ENCODE data around the gene KDM4C.

KDM4C gene

GRCh38 chr9:6922124-6922676 is 164.4 kb downstream of the KDM4C start:
- CTCF ChIA-PET: no interaction called here
- POLR2A ChIA-PET: no interaction called here
- no peak for DNase-seq (ENCODE audit: low read depth, low spot score)
- no peak overlapping the region for H3K4me3 ChIP-seq (ENCODE audit: low read depth, low read length)
- no peak for TF ChIP-seq CTCF (IDR thresholded peaks at IDR 0.05; ENCODE audit: insufficient read depth, low read length, missing control alignments)

- ChIA-PET CTCF (no interaction called here), POLR2A (no interaction called here)
- H3K4me3 ChIP-seq (ENCODE audit: low read depth, low read length): no peak overlapping the region
- no peak for TF ChIP-seq CTCF (IDR thresholded peaks at IDR 0.05; ENCODE audit: insufficient read depth, low read length, missing control alignments)
- DNase-seq (ENCODE audit: low read depth, low spot score): no peak
These were observed 164.9 kb downstream of the KDM4C start for GRCh38 chr9:6922680-6923079.

GRCh38 chr9:6923086-6923485 is 165.3 kb downstream of the KDM4C start:
- no peak for DNase-seq (ENCODE audit: low read depth, low spot score)
- H3K4me3 ChIP-seq (ENCODE audit: low read depth, low read length): no peak overlapping the region
- CTCF ChIA-PET: no interaction called here
- no peak for TF ChIP-seq CTCF (IDR thresholded peaks at IDR 0.05; ENCODE audit: insufficient read depth, low read length, missing control alignments)
- POLR2A ChIA-PET: no interaction called here

- no peak overlapping the region for H3K4me3 ChIP-seq (ENCODE audit: low read depth, low read length)
- POLR2A ChIA-PET: no interaction called here
These were observed 166.4 kb downstream of the KDM4C start for GRCh38 chr9:6924149-6924548.

GRCh38 chr9:6924988-6925563 is 167.3 kb downstream of the KDM4C start:
- POLR2A ChIA-PET: no interaction called here
- H3K4me3 ChIP-seq (ENCODE audit: low read depth, low read length): no peak overlapping the region
- TF ChIP-seq CTCF (IDR thresholded peaks at IDR 0.05; ENCODE audit: insufficient read depth, low read length, missing control alignments): no peak
- DNase-seq (ENCODE audit: low read depth, low spot score): no peak
- CTCF ChIA-PET: interaction anchor here (1.4 kb wide), 1 partner anchor 98 kb away, joined by 4 read pairs; no protein-coding TSS in a partner anchor

More at GRCh38 chr9:6924149-6924548, 166.4 kb downstream of the KDM4C start:
- CTCF ChIA-PET: interaction anchor here (1.1 to 1.4 kb wide), 2 partner anchors 16 to 97 kb away, joined by 3 to 4 read pairs; no protein-coding TSS in a partner anchor
- TF ChIP-seq CTCF (IDR thresholded peaks at IDR 0.05; ENCODE audit: insufficient read depth, low read length, missing control alignments): no peak
- no peak for DNase-seq (ENCODE audit: low read depth, low spot score)

- CTCF ChIA-PET: interaction anchor here (1.1 to 2.2 kb wide), 3 partner anchors 12 to 99 kb away, joined by 3 to 12 read pairs (median 4); no protein-coding TSS in a partner anchor
- no peak for DNase-seq (ENCODE audit: low read depth, low spot score)
- POLR2A ChIA-PET: no interaction called here
These were observed 168.1 kb downstream of the KDM4C start for GRCh38 chr9:6925836-6926235.

More at GRCh38 chr9:6925836-6926235, 168.1 kb downstream of the KDM4C start:
- H3K4me3 ChIP-seq (ENCODE audit: low read depth, low read length): no peak overlapping the region
- no peak for TF ChIP-seq CTCF (IDR thresholded peaks at IDR 0.05; ENCODE audit: insufficient read depth, low read length, missing control alignments)

Measured in AG04449 (cell line).